HG03571 (cell line): ENCODE data around the gene GINS3.

Source experiments
- ATAC-seq: cut with Tn5 transposase; IDR thresholded peaks from one replicate; pipeline ENCODE4 v1.9.1; 2021; ENCODE audit not compliant: unreplicated experiment

The GINS3 gene

GRCh38 chr16:58392215-58393137, at the start of gene GINS3:
Gene GINS3 (plus strand): TSS chr16:58392471. CDS start chr16:58392602, 131 bp downstream.
- ATAC-seq, result peak; percentile 94

GRCh38 chr16:58343562-58343961, 48.7 kb upstream of the GINS3 start:
- no peak for ATAC-seq

- ATAC-seq, result no peak
Observed at GRCh38 chr16:58345574-58346354, 46.5 kb upstream of the GINS3 start.

GRCh38 chr16:58346831-58347371, 45.4 kb upstream of the GINS3 start:
- no peak for ATAC-seq

- ATAC-seq, result no peak
Observed at GRCh38 chr16:58348986-58349385, 43.3 kb upstream of the GINS3 start.

GRCh38 chr16:58352690-58353089, 39.6 kb upstream of the GINS3 start:
- ATAC-seq, result no peak

GRCh38 chr16:58360041-58360634, 32.1 kb upstream of the GINS3 start:
- ATAC-seq, result no peak

- ATAC-seq, result no peak
Observed at GRCh38 chr16:58361726-58362125, 30.5 kb upstream of the GINS3 start.

- ATAC-seq, result no peak
Observed at GRCh38 chr16:58363746-58364393, 28.4 kb upstream of the GINS3 start.

GRCh38 chr16:58365623-58366022, 26.6 kb upstream of the GINS3 start:
- ATAC-seq, result no peak

GRCh38 chr16:58366247-58367031, 25.8 kb upstream of the GINS3 start:
- no peak for ATAC-seq

GRCh38 chr16:58367252-58367651, 25.0 kb upstream of the GINS3 start:
- ATAC-seq, result no peak

GRCh38 chr16:58371841-58372240, 20.4 kb upstream of the GINS3 start:
- no peak for ATAC-seq

- ATAC-seq, result no peak
Observed at GRCh38 chr16:58375386-58375785, 16.9 kb upstream of the GINS3 start.

GRCh38 chr16:58377932-58378331, 14.3 kb upstream of the GINS3 start:
- no peak for ATAC-seq

- ATAC-seq, result no peak
Observed at GRCh38 chr16:58378401-58378800, 13.9 kb upstream of the GINS3 start.

GRCh38 chr16:58379736-58380135, 12.5 kb upstream of the GINS3 start:
- no peak for ATAC-seq

GRCh38 chr16:58381661-58382060, 10.6 kb upstream of the GINS3 start:
- ATAC-seq, result no peak

GRCh38 chr16:58384437-58385055, 7.7 kb upstream of the GINS3 start:
- no peak for ATAC-seq
